HG03066 (cell line): ENCODE results near the gene PLCB2.

ENCODE experiments used
- ATAC-seq: cut with Tn5 transposase; IDR thresholded peaks from one replicate; pipeline ENCODE4 v1.9.1; 2021; ENCODE audit warnings: low read depth; ENCODE audit not compliant: unreplicated experiment

The PLCB2 gene

DNA sequence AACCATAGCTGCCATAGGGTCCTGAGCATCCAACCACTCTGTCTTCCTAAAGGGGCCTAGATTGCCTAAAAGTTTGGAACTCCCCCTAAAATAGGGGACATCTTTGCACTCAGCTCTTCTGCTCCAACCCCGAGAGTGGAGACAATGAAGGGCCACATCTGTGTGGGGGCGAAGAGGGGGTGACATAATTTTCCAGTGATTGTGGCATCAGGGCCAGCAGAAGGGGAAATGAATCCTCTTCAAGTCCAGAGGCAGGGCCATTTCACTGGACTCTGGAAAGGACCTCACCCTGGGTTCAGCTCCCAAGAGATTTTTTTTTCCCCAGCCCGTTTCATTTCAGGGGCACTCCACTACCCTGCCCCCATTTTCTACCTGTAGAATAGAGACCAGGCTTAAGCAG lies 20.2 kb downstream of the PLCB2 start:
- ATAC-seq = no peak

DNA sequence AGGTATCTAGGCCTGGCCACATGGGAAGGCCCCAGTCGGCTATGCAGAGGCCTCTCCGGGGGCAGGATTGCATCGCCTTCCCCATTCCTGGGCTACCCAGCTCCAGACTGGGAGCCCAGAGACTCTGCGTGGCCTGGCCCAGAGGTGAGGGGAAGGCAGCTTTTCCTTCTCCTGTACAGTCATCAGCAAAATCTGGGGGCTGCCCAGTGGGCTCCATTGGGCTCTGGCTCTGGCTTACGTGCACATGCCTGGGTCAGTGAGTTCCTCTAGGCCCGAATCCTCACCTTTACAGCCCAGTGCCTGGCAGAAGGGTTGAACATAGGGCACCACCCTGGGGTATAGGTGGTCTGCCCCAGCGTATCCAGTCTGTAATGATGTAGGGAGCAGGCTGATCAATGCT lies 20.9 kb downstream of the PLCB2 start:
- no peak for ATAC-seq

DNA sequence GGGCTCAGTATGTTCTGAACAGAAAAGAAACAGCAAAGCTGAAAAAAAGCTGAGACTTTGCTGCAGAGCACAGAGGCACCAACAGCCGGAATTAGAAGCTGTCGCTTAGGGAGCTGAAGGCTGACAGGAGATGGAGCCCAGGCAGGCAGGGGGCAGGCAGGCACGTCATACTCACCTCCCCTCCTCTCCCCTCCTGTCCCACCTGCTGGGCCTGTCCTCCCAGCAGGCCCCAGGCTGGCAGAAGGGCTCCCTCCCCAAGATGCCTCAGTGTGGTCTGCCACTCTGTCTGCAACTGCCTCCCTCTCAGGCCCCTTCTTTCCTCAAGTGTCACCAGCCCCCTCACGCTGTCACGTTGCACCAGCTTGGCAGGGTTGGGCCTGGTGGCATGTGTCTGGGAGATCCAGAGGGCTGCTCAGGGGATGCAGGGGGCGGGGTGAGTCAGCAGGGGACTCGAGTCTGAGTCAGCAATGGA lies 21.6 kb downstream of the PLCB2 start:
- ATAC-seq = no peak

DNA sequence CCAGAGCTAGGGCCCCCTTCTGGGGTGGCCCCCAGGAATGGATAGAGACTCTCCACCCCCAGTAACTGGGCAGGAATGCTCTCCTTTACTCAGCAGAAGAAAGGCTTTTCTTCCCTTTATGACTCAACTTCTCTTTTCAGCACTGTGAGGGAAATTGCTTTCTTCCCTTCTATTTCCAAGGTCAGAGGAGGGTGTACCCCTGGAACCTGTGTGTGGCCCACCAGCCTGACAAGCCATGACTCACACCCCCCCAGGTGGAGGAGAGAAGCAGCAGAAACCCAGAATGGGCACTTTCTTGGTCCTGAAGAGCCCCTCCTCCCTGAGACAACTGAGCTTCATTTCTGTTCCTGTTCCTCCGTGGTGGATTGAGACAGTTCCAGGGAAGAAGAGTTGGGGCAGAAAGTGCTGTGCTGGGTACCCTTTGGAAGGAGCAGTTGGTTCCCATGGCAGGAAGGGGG lies 22.2 kb downstream of the PLCB2 start:
- ATAC-seq = no peak

DNA sequence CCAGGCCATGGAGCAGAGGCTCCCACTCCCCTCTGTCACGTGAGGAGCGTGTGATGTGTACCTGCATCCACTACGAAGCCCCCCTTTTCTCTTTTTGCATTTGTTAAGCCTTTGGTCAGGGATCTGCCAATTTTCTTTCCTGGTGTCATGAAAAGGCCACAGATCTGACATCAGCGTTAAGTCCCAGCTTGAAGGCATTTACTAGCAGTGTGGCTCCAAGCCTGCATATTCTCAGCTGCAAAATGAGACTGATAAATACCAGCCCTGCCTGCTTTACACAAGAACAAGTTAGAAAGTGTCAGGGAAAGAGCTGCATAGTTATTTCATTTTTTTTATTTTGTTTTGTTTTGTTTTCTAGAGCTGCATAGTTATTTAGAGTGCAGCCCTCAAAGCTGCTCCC lies 22.6 kb downstream of the PLCB2 start:
- ATAC-seq = no peak

DNA sequence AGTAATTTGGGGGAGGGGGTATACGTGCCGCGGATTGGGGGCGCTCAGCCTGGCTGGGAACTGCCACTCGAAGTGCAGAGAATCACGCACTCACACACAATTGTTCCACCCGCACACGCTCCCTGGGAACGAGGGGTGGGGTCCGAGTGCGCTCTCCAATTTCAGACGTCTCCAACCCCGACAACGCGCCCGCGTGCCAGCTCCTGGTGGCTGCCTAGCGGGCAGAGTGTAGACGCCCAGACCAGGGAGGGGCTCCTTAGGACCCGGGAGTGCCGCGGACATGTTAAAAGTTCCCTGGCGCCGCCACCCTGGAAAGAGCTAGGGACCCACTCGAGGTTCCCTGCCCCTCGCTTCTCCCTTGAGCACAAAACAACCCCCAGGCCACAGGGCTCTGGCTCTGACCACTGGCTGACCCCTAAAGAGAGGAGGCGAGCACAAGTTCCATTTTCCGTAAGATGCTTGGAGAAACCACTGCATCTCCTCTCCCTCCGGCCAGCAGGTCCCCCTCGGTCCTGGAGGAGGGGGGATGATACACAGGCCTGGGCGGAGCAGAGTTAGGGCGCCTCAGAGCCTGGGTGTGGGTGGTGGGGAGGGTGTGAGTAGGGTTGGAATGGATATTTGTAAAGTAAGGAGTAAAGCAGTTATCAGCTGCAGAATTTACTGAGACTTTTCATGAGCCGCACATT lies 24.0 kb downstream of the PLCB2 start:
- ATAC-seq = no peak

DNA sequence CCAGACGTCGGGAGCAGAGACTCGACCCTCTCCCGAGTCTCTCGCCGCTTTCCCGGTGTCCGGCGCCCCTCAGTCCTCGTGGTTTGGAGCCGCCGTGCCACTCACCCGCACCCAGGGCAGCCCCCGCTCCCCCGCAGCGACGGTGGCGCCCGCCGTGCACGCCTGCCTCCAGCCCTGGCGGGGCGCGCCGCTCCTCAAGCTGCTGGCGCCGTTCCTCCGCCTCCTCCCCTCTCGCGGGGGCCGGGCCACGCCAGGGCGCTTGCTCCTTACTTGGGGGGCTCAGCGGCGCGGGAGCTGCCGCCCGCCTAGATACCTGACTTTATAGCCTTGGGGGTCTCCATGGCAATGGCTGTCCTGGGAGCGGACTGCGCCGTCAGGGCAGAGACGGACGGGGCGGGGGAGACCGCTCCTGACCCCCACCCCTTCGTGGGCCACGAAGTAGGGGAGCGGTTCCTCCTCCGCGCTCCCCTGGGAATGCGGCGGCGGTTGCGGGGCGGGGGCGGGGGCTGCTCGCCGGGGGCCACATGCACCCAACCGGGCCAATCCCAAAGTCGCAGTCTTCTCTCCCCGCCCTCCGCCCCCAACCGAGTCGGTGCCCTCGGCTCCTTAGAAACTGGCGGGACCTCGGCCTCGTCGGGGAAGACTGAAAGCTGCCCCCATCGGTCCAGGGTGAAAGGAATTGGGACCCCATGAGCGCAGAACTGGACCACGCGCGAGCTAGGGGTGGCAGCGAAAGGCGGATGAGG lies 24.7 kb downstream of the PLCB2 start, which contains the start of gene ANKRD63:
ANKRD63 (minus strand) TSS at position 196 of the 746 bp plus-strand sequence. CDS start 478 bp downstream, outside the sequence.
- no peak for ATAC-seq

DNA sequence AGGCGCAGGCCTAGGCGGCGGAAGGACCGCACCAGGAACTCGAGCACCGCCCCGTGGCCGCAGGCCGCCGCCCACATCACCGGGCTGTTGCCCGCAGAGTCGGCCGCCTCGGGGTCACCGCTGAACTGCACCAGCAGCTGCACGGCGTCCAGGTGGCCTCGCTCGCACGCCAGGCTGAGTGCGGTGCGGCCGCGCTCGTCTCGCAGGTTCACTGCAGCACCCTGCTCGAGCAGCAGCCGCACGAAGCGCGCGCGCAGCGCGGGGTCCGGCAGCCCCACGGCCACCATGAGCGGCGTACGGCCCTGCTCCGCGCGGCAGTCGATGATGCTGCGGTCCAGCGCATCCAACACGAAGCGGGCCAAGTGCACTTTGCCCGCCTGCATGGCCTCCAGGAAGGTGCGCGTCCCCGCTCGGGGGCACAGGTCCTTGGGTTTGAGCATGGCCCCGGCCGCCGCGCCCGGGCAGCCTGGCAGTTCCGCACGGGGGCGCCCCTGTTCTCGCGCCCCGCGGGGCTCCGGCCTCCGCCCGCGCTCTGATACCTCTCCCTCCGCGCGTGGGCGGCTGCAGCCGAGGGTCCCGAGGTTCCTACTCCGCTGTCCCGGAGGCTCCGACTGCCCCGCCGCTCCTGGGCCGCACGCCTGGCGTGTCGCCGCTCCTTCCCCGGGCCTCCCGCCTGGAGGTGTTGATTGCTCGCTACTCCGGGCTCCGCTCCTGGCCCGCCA lies 25.4 kb downstream of the PLCB2 start:
- ATAC-seq = no peak

DNA sequence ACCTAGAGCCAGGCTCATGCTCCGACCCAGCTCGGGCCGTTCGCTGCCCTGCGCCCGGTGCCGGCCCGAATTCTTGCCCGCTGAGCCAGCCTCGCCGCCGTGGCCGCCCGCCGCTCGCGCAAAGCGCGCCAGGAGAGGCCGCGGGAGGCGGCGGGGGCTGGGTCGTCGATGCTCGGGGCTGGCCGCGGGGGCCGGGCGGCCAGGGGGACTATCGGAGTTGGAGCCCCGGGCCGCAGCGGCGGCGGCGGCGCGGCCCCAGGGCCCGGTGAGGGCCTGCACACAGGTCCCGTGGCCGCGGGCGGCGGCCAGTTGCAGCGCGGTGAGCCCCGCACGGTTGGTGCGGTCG lies 26.0 kb downstream of the PLCB2 start:
- ATAC-seq = no peak

DNA sequence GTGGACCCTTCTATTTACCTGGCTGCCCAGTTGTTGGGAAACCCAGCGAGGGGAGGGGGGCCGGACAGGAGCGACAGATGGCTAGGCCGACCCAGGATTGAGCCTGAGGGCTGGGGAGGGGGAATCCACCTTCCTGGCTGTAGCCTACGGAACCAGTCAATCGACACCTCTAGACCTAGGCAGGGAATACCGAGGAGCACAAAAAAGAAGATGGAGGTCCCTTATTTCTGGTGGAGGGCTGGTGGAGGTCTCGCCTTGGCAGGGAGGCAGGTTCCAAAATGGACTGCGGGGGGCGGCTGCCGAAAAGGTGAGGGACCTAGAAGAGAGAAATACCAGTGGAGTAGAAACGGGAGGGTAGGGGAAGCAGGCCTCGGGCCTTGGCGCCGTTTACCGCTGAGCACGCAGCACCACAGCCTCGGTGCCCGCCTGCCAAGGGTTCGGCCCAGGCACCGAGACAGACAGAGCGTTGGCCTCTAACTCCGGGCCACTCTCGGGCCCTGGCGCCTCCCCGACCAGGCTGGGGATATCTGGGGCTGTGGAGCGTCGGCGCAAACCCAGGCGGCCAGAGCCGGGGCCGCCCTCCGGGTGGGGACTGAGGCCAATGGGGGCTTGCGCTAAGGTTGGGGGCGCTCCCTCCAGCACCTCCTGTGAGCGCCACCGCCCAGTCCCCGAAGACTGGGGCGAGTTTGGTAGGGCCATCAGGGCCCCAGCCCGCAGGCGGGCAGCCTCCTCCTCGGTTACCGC lies 26.5 kb downstream of the PLCB2 start:
- no peak for ATAC-seq

DNA sequence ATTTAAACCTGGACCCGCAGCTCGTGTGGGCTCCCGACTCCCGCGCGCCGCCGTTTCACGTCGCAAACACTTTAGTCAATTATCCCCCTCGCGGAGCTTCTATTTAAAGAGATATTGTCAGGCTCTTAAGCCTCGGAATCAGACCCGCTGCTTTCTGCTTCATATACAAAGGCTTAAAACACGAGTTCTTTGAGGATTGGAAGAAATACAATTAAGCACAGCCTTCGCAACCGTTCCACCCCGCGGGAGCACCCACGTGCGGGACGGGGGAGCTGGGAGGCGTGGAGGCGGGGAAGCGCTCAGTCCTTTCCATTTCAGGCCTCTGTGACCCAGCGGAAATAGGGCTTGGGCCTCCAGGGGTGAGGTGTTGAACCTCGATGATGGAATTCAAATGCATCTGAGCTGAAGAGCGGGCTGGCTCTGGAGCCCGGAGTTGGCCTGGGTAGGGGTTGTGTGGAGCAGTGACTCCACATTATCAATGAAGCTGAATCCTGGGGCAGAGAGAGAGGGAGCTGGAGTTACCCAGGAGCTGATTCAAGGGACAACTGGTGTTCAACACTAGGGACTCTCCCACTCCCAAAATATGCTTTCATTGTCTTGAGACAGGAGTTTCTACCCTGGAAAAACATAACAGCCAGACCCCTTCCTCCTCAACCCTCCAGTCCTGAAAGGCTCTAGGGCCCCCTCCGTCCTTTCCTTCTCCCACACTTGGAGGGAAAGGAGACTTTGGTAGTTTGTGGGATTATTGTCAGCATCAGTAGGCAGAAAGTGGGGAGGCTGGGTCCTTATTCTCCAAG lies 27.3 kb downstream of the PLCB2 start:
- no peak for ATAC-seq

DNA sequence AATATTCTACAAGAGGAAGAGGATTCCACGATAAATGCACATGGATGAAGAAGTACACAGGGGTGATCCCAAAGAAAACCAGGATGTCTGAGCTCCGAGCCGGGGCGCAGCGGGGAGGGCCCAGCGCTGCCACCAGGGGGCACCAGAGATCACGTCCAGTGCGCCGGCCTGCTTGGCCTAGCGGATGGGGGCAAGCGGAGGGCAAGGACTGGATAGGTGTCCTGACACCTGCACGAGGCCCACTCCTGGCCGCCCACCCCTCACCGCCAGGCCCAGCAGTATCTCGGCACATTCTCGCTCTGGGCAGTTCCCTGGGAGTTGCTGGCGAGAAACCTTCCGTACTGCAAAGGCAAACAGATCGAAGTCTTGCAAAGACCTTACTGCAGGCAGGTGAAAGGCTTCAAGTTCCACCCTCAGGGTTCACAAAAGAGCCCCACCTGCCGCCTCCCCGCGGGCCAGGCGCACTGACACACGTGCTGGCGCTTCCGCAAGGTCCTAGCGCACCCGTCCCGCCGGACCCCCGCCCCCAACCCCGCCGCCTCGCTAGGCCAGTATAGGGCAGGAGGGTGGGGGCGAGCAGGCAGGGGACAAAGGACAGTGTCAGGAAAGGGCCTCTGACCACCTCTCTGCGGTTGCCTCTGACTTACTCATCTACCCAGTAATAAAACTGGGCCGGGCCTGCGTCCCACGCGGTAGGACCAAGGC lies 28.1 kb downstream of the PLCB2 start:
- no peak for ATAC-seq

DNA sequence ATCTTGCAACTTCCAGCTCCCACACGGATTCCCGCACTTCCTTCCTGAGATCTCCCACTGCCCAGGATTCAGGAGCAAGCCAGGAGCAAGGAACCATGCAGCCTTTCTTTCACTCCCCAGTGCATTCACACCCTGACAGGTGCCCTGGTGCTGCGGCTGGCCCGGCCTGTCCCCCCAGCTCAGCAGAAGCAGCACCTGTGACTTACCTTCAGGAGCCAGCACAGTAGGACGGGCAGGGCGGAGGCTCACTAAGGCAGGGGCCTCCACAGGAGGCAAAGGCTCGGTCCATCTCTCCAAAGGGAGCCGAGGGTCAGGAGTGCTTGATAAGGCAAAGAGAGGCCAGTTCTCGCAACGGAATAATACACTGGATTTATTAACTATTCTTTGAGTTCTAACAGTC lies 29.7 kb downstream of the PLCB2 start:
- ATAC-seq = no peak

DNA sequence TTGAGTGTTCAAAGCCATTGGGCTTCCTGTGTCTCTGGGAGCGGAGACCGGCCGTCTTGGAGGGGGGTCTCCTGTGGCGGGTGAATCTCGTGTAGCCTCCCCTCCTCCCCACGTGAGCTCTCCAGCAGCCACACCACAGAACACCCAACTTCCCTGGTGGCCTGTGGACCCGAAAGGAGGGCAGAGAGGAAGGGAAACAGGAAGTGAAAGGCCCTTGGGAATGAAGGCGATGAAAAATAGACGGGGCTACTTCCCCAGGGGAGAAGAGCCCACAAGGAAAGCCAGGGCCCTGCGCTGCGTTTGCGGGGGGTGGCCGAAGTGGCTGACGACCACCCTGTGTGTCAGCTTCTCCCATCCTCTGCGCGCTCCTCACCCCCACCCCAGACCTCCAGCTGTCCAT lies 30.3 kb downstream of the PLCB2 start:
- no peak for ATAC-seq

DNA sequence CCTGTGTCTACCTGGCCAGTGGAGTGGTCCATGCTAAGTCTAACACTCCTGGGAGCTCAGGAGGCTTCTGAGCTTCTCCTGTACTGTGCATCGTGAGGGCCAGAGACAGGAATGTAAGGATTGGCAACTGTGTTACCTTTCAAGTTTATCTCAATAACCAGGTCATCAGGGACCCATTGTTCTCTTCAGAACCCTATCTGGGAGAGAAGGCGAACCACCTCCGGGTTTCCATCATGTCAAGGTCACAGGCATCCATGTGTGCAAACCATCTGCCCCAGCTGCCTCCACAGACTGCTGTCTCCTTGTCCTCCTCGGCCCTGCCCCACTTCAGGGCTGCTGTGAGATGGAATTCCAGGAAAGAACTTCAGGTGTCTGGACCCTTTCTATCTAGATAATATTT lies 30.8 kb downstream of the PLCB2 start:
- no peak for ATAC-seq

DNA sequence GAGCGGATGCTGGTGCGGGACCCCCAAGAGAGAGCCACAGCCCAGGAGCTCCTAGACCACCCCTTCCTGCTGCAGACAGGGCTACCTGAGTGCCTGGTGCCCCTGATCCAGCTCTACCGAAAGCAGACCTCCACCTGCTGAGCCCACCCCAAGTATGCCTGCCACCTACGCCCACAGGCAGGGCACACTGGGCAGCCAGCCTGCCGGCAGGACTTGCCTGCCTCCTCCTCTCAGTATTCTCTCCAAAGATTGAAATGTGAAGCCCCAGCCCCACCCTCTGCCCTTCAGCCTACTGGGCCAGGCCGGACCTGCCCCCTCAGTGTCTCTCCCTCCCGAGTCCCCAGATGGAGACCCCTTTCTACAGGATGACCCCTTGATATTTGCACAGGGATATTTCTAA lies 31.8 kb downstream of the PLCB2 start:
- ATAC-seq = no peak

DNA sequence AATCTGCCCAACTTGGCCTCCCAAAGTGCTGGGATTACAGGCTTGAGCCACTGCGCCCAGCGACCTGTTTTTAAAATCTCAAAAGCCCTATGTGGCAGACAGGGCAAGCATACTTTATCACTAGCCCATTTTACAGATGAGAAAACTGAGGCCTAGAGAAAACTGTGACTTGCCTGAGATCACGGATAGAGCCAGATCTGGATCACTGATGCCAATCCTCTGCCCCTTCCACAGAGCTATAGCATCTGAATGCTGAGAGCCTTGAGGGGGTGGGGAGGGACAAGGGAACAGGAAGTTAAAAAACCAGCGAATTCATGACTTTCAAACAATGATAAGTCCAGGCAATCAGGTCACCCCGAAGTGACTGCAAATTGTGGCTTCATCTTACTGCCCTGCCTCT lies 32.2 kb downstream of the PLCB2 start:
- ATAC-seq = no peak

DNA sequence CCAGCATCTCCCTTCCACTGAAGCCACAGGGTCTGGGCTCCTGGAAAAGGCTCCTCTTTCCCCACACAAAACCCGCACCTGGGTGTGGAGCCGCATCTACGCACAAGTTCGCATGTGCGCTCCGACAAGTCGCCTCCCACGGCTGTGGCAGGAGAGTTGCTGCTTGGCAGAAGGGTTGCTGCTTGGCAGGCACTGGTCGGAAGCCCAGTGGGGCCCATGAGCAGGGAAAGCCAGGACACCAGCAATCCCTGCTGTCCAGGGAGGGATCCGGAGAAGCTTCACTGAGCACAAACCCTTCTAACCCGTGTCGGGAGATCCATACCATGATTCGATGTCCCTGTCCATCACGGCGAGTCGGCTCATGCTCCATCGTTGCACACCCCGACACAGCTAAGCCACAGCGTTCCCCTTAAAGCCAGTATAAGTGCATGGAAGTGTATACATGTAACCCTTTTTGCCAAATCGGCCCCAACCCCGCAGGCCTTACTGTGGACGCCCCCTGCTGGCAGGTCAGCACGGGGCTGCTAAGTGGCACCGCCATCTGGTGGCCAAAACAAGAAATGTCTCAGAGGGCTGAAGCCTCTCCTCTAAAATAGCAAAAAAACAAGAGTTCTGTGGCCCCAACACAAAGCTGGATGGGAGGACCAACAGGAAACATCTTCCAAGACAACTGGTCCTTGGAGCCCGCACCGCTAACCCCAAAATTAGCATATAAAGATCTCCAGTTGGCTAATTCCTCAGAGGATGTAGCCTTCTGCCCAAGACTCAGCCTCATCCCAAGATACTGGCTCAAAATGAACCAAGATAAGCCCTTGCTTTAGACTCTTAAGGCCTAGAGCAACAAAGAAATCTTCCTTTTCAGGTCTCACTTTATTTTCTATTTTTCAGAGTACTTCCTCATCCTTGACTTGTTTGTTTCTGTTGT lies 33.1 kb downstream of the PLCB2 start:
- peak; percentile 61 for ATAC-seq
